Fibroblast of mammary gland (primary cell): ENCODE results near the gene SWAP70.
A peak's percentile ranks its signal among the peaks of the same experiment; 100 is the strongest.
"Not testable (repeated sequence)": the region's sequence is repeated elsewhere in the genome, so short reads cannot be mapped to it uniquely, and the experiment has no call there.

Experiments used
- DNase-seq: peaks from one replicate; pipeline ENCODE4 v3.0.0-alpha.2; 2010; ENCODE audit warnings: low read depth
- H3K4me3 ChIP-seq: 2 replicates; pipeline ENCODE4 v1.5.1; 2011; ENCODE audit warnings: low read depth, mild to moderate bottlenecking, low read length, moderate library complexity; ENCODE audit not compliant: control insufficient read depth
- CTCF ChIP-seq: conservative IDR thresholded peaks from 2 replicates; pipeline ENCODE4 v1.5.1; 2011; ENCODE audit warnings: low read depth, low read length, inconsistent platforms; ENCODE audit not compliant: control insufficient read depth, insufficient read depth

Gene SWAP70

GRCh38 chr11:9687711-9688477 lies 24.0 kb downstream of the SWAP70 start:
- TF ChIP-seq CTCF: no peak
- no peak for DNase-seq
- no peak overlapping the region for H3K4me3 ChIP-seq

GRCh38 chr11:9688716-9689511 lies 25.0 kb downstream of the SWAP70 start:
- no peak overlapping the region for H3K4me3 ChIP-seq

GRCh38 chr11:9689721-9690120 lies 25.8 kb downstream of the SWAP70 start:
- no peak for TF ChIP-seq CTCF
- peak; percentile 58 for DNase-seq
- no peak overlapping the region for H3K4me3 ChIP-seq

More at GRCh38 chr11:9688716-9689511, 25.0 kb downstream of the SWAP70 start:
- no peak for TF ChIP-seq CTCF
- peak; percentile 86 for DNase-seq

GRCh38 chr11:9691865-9692264 lies 28.0 kb downstream of the SWAP70 start:
- DNase-seq: peak; percentile 69
- no peak for TF ChIP-seq CTCF
- no peak overlapping the region for H3K4me3 ChIP-seq

GRCh38 chr11:9692691-9693090 lies 28.8 kb downstream of the SWAP70 start:
- no peak for DNase-seq
- no peak for TF ChIP-seq CTCF
- no peak overlapping the region for H3K4me3 ChIP-seq

GRCh38 chr11:9693801-9694553 lies 30.1 kb downstream of the SWAP70 start:
- TF ChIP-seq CTCF: no peak
- no peak overlapping the region for H3K4me3 ChIP-seq
- DNase-seq: no peak

- H3K4me3 ChIP-seq, DNase-seq: not testable (repeated sequence)
Observed at GRCh38 chr11:9695228-9695627, 31.4 kb downstream of the SWAP70 start.
